Ishikawa (cell line): ENCODE measurements around the gene GALNT6.

Experiments used
- CEBPB ChIP-seq: IDR thresholded peaks from 2 replicates; pipeline ENCODE4 v1.6.1; 2012
- CREB1 ChIP-seq: IDR thresholded peaks from 2 replicates; pipeline ENCODE4 v1.6.1; 2012; ENCODE audit warnings: low read depth
- EGR1 ChIP-seq: IDR thresholded peaks from 2 replicates; pipeline ENCODE4 v1.6.1; 2012
- EP300 ChIP-seq: IDR thresholded peaks from 2 replicates; pipeline ENCODE4 v1.6.1; 2012; ENCODE audit warnings: borderline replicate concordance
- FOXM1 ChIP-seq: IDR thresholded peaks from 2 replicates; pipeline ENCODE4 v1.6.1; 2012; ENCODE audit warnings: low read depth, borderline replicate concordance
- MAX ChIP-seq: IDR thresholded peaks from 2 replicates; pipeline ENCODE4 v1.6.1; 2012
- NFIC ChIP-seq: IDR thresholded peaks from 2 replicates; pipeline ENCODE4 v1.6.1; 2012
- RAD21 ChIP-seq: IDR thresholded peaks from 2 replicates; pipeline ENCODE4 v1.6.1; 2012; ENCODE audit warnings: low read depth
- REST ChIP-seq: IDR thresholded peaks from 2 replicates; pipeline ENCODE4 v1.6.1; 2012; ENCODE audit warnings: low read depth, mild to moderate bottlenecking
- TAF1 ChIP-seq: IDR thresholded peaks from 2 replicates; pipeline ENCODE4 v1.6.1; 2012; ENCODE audit warnings: low read depth, mild to moderate bottlenecking
- TCF12 ChIP-seq: IDR thresholded peaks from 2 replicates; pipeline ENCODE4 v1.6.1; 2012; ENCODE audit warnings: low read depth
- USF1 ChIP-seq: IDR thresholded peaks from 2 replicates; pipeline ENCODE4 v1.6.1; 2012
- YY1 ChIP-seq: IDR thresholded peaks from 2 replicates; pipeline ENCODE4 v1.6.1; 2012; ENCODE audit warnings: low read depth
- ZBTB7A ChIP-seq: IDR thresholded peaks from 2 replicates; pipeline ENCODE4 v1.6.1; 2012; ENCODE audit warnings: low read depth

- TF ChIP-seq NFIC = no peak
- TF ChIP-seq FOXM1 = no peak
- TF ChIP-seq RAD21 = no peak
- TF ChIP-seq USF1 = no peak
- TF ChIP-seq EGR1 = no peak
- no peak for TF ChIP-seq CREB1
- no peak for TF ChIP-seq TCF12
- no peak for TF ChIP-seq EP300
- no peak for TF ChIP-seq CEBPB
- TF ChIP-seq MAX = no peak
- no peak for TF ChIP-seq REST
- TF ChIP-seq YY1 = no peak
- TF ChIP-seq TAF1 = no peak
- no peak for TF ChIP-seq ZBTB7A
These were observed 38.5 kb upstream of the GALNT6 start for GRCh38 chr12:51429700-51430099.
